Esophagus mucosa (tissue), 1 donor: ENCODE measurements around the gene PTPRN2. TPM values are rescaled to one million over a fixed set of nuclear protein-coding genes. Genes with fewer than 3 reads are reported as not detected.
"Not testable (repeated sequence)": the region's sequence is repeated elsewhere in the genome, so short reads cannot be mapped to it uniquely, and the experiment has no call there.

ENCODE experiments used
- ATAC-seq: fragments of 200-7000 bp; cut with Tn5 transposase; one replicate; pipeline ENCODE4 v1.9.1; 2020
- total RNA-seq: library from RNA; stranded (reverse); gene quantifications from one replicate; pipeline ENCODE4 v1.2.4, GENCODE V29; 2023
- donor health status: DM: yes; HTN: yes; CAD: no.

Gene PTPRN2
- total RNA-seq, 1 donor from 2014 or later, result 0.44 TPM

GRCh38 chr7:157780721-157781120 is 806.9 kb downstream of the PTPRN2 start:
- ATAC-seq, result no peak

GRCh38 chr7:157780312-157780711 is 807.3 kb downstream of the PTPRN2 start:
- ATAC-seq, result no peak

- no peak for ATAC-seq
Observed at GRCh38 chr7:157779206-157779605, 808.4 kb downstream of the PTPRN2 start.

GRCh38 chr7:157777194-157777762 is 810.3 kb downstream of the PTPRN2 start:
- not testable (repeated sequence) for ATAC-seq

GRCh38 chr7:157775560-157776332 is 811.9 kb downstream of the PTPRN2 start:
- no peak for ATAC-seq

GRCh38 chr7:157775021-157775559 is 812.5 kb downstream of the PTPRN2 start:
- no peak for ATAC-seq

GRCh38 chr7:157774495-157774894 is 813.1 kb downstream of the PTPRN2 start:
- no peak for ATAC-seq

GRCh38 chr7:157773361-157773760 is 814.3 kb downstream of the PTPRN2 start:
- no peak for ATAC-seq

GRCh38 chr7:157772486-157773130 is 815.0 kb downstream of the PTPRN2 start:
- ATAC-seq, result no peak

- no peak for ATAC-seq
Observed at GRCh38 chr7:157771689-157772088, 815.9 kb downstream of the PTPRN2 start.

GRCh38 chr7:157770716-157771320 is 816.8 kb downstream of the PTPRN2 start:
- ATAC-seq, result no peak

- ATAC-seq, result no peak
Observed at GRCh38 chr7:157769526-157770215, 818.0 kb downstream of the PTPRN2 start.

- ATAC-seq, result no peak
Observed at GRCh38 chr7:157769086-157769485, 818.5 kb downstream of the PTPRN2 start.

- no peak for ATAC-seq
Observed at GRCh38 chr7:157768198-157768597, 819.4 kb downstream of the PTPRN2 start.

- no peak for ATAC-seq
Observed at GRCh38 chr7:157767506-157768197, 820.0 kb downstream of the PTPRN2 start.

- no peak for ATAC-seq
Observed at GRCh38 chr7:157766098-157766497, 821.5 kb downstream of the PTPRN2 start.

- no peak for ATAC-seq
Observed at GRCh38 chr7:157764946-157765537, 822.6 kb downstream of the PTPRN2 start.

- no peak for ATAC-seq
Observed at GRCh38 chr7:157764193-157764592, 823.4 kb downstream of the PTPRN2 start.

- ATAC-seq, result no peak
Observed at GRCh38 chr7:157763279-157764000, 824.2 kb downstream of the PTPRN2 start.

- ATAC-seq, result no peak
Observed at GRCh38 chr7:157762824-157763223, 824.8 kb downstream of the PTPRN2 start.
